Heart left ventricle (tissue), 16 donors: ENCODE measurements around the gene CTDP1. TPM values are rescaled to one million over a fixed set of nuclear protein-coding genes. Genes with fewer than 3 reads are reported as not detected.

ENCODE experiments used
- ATAC-seq, 4 donors: fragments of 200-7000 bp; cut with Tn5 transposase; one replicate each; pipeline ENCODE4 v1.9.1; 2020 to 2022; ENCODE audit warnings: moderate library complexity in 4 of 4, mild to moderate bottlenecking in 3 of 4, moderate number of reproducible peaks in 1 of 4
- DNase-seq, 5 donors: peaks; one replicate each; pipeline ENCODE4 v3.0.0-alpha.2; 2020
- H3K27ac ChIP-seq, 12 donors: fragments of 200-600 bp; sonication (generic) in 4 of 12; one replicate each; pipeline versions ENCODE4 v1.5.0 to v1.8.0; 2016 to 2022; ENCODE audit warnings: mild to moderate bottlenecking in 2 of 12
- H3K27me3 ChIP-seq, 9 donors: fragments of 200-600 bp; sonication (generic) in 2 of 9; one replicate each; pipeline versions ENCODE4 v1.5.1 to v1.8.0; 2016 to 2022; ENCODE audit warnings: mild to moderate bottlenecking in 3 of 9
- H3K36me3 ChIP-seq, 9 donors: fragments of 200-600 bp; sonication (generic) in 2 of 9; one replicate each; pipeline versions ENCODE4 v1.5.0 to v1.8.0; 2018 to 2022; ENCODE audit warnings: mild to moderate bottlenecking in 2 of 9
- H3K4me1 ChIP-seq, 12 donors: fragments of 200-600 bp; sonication (generic) in 4 of 12; one replicate each; pipeline versions ENCODE4 v1.5.0 to v1.8.0; 2016 to 2022; ENCODE audit warnings: mild to moderate bottlenecking in 3 of 12
- H3K4me3 ChIP-seq, 12 donors: fragments of 200-600 bp; sonication (generic) in 4 of 12; one replicate each; pipeline versions ENCODE4 v1.5.0 to v1.8.0; 2017 to 2022; ENCODE audit warnings: mild to moderate bottlenecking in 9 of 12, moderate library complexity in 4 of 12
- H3K9me3 ChIP-seq, 12 donors: fragments of 200-600 bp; sonication (generic) in 4 of 12; one replicate each; pipeline versions ENCODE4 v1.5.0 to v1.8.0; 2016 to 2022; ENCODE audit warnings: mild to moderate bottlenecking in 1 of 12
- CTCF ChIP-seq, 12 donors: fragments of 200-600 bp; sonication (generic) in 4 of 12; IDR thresholded peaks; one replicate each; pipeline versions ENCODE4 v1.5.0 to v1.8.0; 2018 to 2022; ENCODE audit warnings: antibody characterized with exemption in 12 of 12, mild to moderate bottlenecking in 5 of 12
- POLR2A ChIP-seq, 2 donors: fragments of 450-650 bp; IDR thresholded peaks; one replicate each; pipeline ENCODE4 v1.6.1; 2017; ENCODE audit warnings: antibody characterized with exemption in 2 of 2, mild to moderate bottlenecking in 2 of 2, moderate library complexity in 2 of 2
- WGBS, 4 donors: extraction: QIAGEN DNeasy Blood & Tissue Kit in 2 of 4; methylation state at CpG; one replicate each; pipeline versions ENCODE4 v1.1.5 to v1.1.7; 2013 to 2018; 5-methylcytosine and 5-hydroxymethylcytosine counted together
- intact Hi-C, 10 donors: fragments of 100-400 bp; cut with DNase I; formaldehyde crosslinking; loops; one replicate each; pipeline versions ENCODE4 v1.11.1 to v1.14.2; 2022
- polyA plus RNA-seq, 2 donors: library from polyadenylated mRNA; stranded (reverse); fragments of 200-250 nt; gene quantifications; one replicate each; pipeline ENCODE4 v1.2.3, GENCODE V29; 2013
- total RNA-seq, 9 donors: library from RNA; depleted of rRNA in 2 of 9; stranded (reverse); fragments of >200 nt in 2 of 9; fragmentation: NEBNext Ultra II Directional in 3 of 9; extraction: Animal tissue kit (Norgen Biotek cat#: 25700) in 3 of 9; gene quantifications; one replicate each; pipeline versions ENCODE4 v1.1.0 to v1.2.4, GENCODE V29; 2016 to 2023
- donor health status: ischemic (EF 13 %, LVEDD 7.1; RV severe dilation, severe dysfunction).
- donor health status: healthy with polysubstance abuse.
- donor health status: DM: no; HTN: yes; CAD: no.
- donor health status: DM: no; HTN: no; CAD: no.
- donor health status: ischemic (EF 25% LVEDD 6.9; RV normal size, moderate dysfunction).
- donor health status: ischemic (EF 25% LVEDD 5.7; RV mildly dilated, moderate dysfunction).
- donor health status: healthy.
- donor health status: DM: yes; HTN: yes; CAD: no.
- donor health status: ischemic (EF 35%, LVEDD 5.7; RV mildly dilated, moderate dysfunction).
- donor health status: nonischemic (EF 11% LVEDD 7.7; RV severe dilation, severe dysfunction).
- donor health status: DM: yes; HTN: yes; CAD: no.
- donor health status: PGD.
- donor health status: ischemic (EF 29% LVEDD 5.4; RV normal size, mild dysfunction).
- donor health status: nonischemic (EF 23%, LVEDD 6.1; RV moderate dilation, normal function).

Gene CTDP1
- total and polyA plus RNA-seq, 11 donors: 6.0 to 17.1 (median 10.3) TPM

- peaks cover 0 to 8% (median 0%) of the 10 kb centered on the region in 12 donors for H3K4me1 ChIP-seq
- 88 to 93% (median 91%) methylated on average over 15 of the region's 15 CpGs for WGBS, 4 donors
- H3K36me3 ChIP-seq: no peaks in the 10 kb centered on the region
- no peak for ATAC-seq
- no peak for DNase-seq
- H3K27ac ChIP-seq: no peak overlapping the region
- H3K4me3 ChIP-seq: no peak overlapping the region
- H3K9me3 ChIP-seq: no peaks in the 10 kb centered on the region
- TF ChIP-seq CTCF (IDR thresholded peaks at IDR 0.05) (no peak), POLR2A (IDR thresholded peaks at IDR 0.05) (no peak)
- peaks cover 13 to 29% (median 20%) of the 10 kb centered on the region in 9 donors for H3K27me3 ChIP-seq
- intact Hi-C loops: no loop called here
Measured at GRCh38 chr18:79635427-79635726, 44.2 kb upstream of the CTDP1 start.

GRCh38 chr18:79637181-79637920 is 42.3 kb upstream of the CTDP1 start:
- intact Hi-C loops: no loop called here
- H3K27me3 ChIP-seq: peaks cover 13 to 41% (median 20%) of the 10 kb centered on the region in 9 donors
- TF ChIP-seq POLR2A (IDR thresholded peaks at IDR 0.05) (no peak), CTCF (IDR thresholded peaks at IDR 0.05) (no peak)
- H3K27ac ChIP-seq: no peak overlapping the region
- no peak overlapping the region for H3K4me3 ChIP-seq
- DNase-seq (no peak), ATAC-seq (peak in 2 of 4 donors; percentile 23 to 28)
- 25 to 35% (median 29%) methylated on average over 33 to 58 of the region's 58 CpGs for WGBS, 4 donors
- H3K4me1 ChIP-seq: peaks cover 0 to 8% (median 0%) of the 10 kb centered on the region in 12 donors
- no peaks in the 10 kb centered on the region for H3K9me3 ChIP-seq
- H3K36me3 ChIP-seq: no peaks in the 10 kb centered on the region

- DNase-seq (no peak), ATAC-seq (peak in 1 of 4 donors; percentile 9)
- Histone ChIP-seq H3K27ac (no peak overlapping the region), H3K9me3 (no peaks in the 10 kb centered on the region), H3K4me1 (peaks cover 0 to 11% (median 0%) of the 10 kb centered on the region in 12 donors), H3K4me3 (no peak overlapping the region), H3K27me3 (peaks cover 13 to 43% (median 20%) of the 10 kb centered on the region in 9 donors), H3K36me3 (no peaks in the 10 kb centered on the region)
- WGBS, 4 donors: 42 to 62% (median 49%) methylated on average over 13 to 99 of the region's 99 CpGs
- TF ChIP-seq CTCF (IDR thresholded peaks at IDR 0.05): no peak
- no peak for TF ChIP-seq POLR2A (IDR thresholded peaks at IDR 0.05)
- intact Hi-C loops: no loop called here
Measured at GRCh38 chr18:79637921-79638909, 41.4 kb upstream of the CTDP1 start.
